GM20000 (cell line): ENCODE measurements around the gene GBP7.
"Not testable (repeated sequence)": the region's sequence is repeated elsewhere in the genome, so short reads cannot be mapped to it uniquely, and the experiment has no call there.

Experiments used
- DNase-seq: peaks from one replicate; pipeline ENCODE4 v3.0.0; 2012; ENCODE audit warnings: low spot score
- CTCF ChIP-seq: IDR thresholded peaks from 2 replicates; pipeline ENCODE4 v1.5.1; 2012; ENCODE audit warnings: mild to moderate bottlenecking, control low read depth; ENCODE audit errors: extremely low read depth, missing control alignments

Gene GBP7

GRCh38 chr1:89175601-89176256 lies at the start of gene GBP7:
Gene GBP7 (minus strand): TSS chr1:89176003. CDS start chr1:89171935, 4,068 bp downstream.
- no peak for DNase-seq
- no peak for TF ChIP-seq CTCF

- no peak for DNase-seq
- no peak for TF ChIP-seq CTCF
These were observed 45.5 kb upstream of the GBP7 start for GRCh38 chr1:89221341-89221740.

GRCh38 chr1:89219851-89220250 lies 44.0 kb upstream of the GBP7 start:
- DNase-seq = not testable (repeated sequence)

- DNase-seq = not testable (repeated sequence)
These were observed 43.1 kb upstream of the GBP7 start for GRCh38 chr1:89218941-89219340.

- no peak for DNase-seq
- no peak for TF ChIP-seq CTCF
These were observed 37.5 kb upstream of the GBP7 start for GRCh38 chr1:89213347-89213746.

GRCh38 chr1:89211035-89211634 lies 35.3 kb upstream of the GBP7 start:
- no peak for DNase-seq
- TF ChIP-seq CTCF = no peak

- TF ChIP-seq CTCF = no peak
- no peak for DNase-seq
These were observed 30.6 kb upstream of the GBP7 start for GRCh38 chr1:89206373-89206772.

- no peak for DNase-seq
- TF ChIP-seq CTCF = no peak
These were observed 27.4 kb upstream of the GBP7 start for GRCh38 chr1:89203166-89203565.
